GM21528 (cell line): Measurements from ENCODE around the gene DIDO1.

ENCODE experiments used
- ATAC-seq: cut with Tn5 transposase; IDR thresholded peaks from one replicate; pipeline ENCODE4 v1.9.1; 2021; ENCODE audit warnings: mild to moderate bottlenecking, moderate library complexity; ENCODE audit not compliant: unreplicated experiment, low FRiP score

Gene DIDO1

GRCh38 chr20:62926229-62927127, at the start of gene DIDO1:
Gene DIDO1 (minus strand): TSS chr20:62926505.
- peak; percentile 65 for ATAC-seq

GRCh38 chr20:62975251-62975760, 49.0 kb upstream of the DIDO1 start:
- no peak for ATAC-seq

- ATAC-seq, result no peak
Observed at GRCh38 chr20:62972845-62973745, 46.8 kb upstream of the DIDO1 start.

- no peak for ATAC-seq
Observed at GRCh38 chr20:62971950-62972844, 45.9 kb upstream of the DIDO1 start.

GRCh38 chr20:62971211-62971949, 45.1 kb upstream of the DIDO1 start:
- ATAC-seq, result no peak

- no peak for ATAC-seq
Observed at GRCh38 chr20:62970307-62971210, 44.3 kb upstream of the DIDO1 start.

GRCh38 chr20:62969939-62970306, 43.6 kb upstream of the DIDO1 start:
- no peak for ATAC-seq

GRCh38 chr20:62969179-62969760, 43.0 kb upstream of the DIDO1 start:
- no peak for ATAC-seq

- ATAC-seq, result no peak
Observed at GRCh38 chr20:62968378-62969178, 42.3 kb upstream of the DIDO1 start.

- ATAC-seq, result no peak
Observed at GRCh38 chr20:62967628-62968351, 41.5 kb upstream of the DIDO1 start.

GRCh38 chr20:62967149-62967501, 40.8 kb upstream of the DIDO1 start:
- ATAC-seq, result no peak

- no peak for ATAC-seq
Observed at GRCh38 chr20:62966212-62967148, 40.2 kb upstream of the DIDO1 start.

GRCh38 chr20:62965363-62965771, 39.1 kb upstream of the DIDO1 start:
- ATAC-seq, result no peak

- no peak for ATAC-seq
Observed at GRCh38 chr20:62964700-62965099, 38.4 kb upstream of the DIDO1 start.

- ATAC-seq, result no peak
Observed at GRCh38 chr20:62963614-62964397, 37.5 kb upstream of the DIDO1 start.
